A549 (cell line): ENCODE measurements around the gene TIMD4. TPM values are rescaled to one million over a fixed set of nuclear protein-coding genes. Genes with fewer than 3 reads are reported as not detected.

ENCODE experiments used
- ATAC-seq, 2 experiments: fragments of 200-7000 bp in 1 of 2; fragments of >200 bp in 1 of 2; cut with Nextera tagmentation in 1 of 2; cut with Tn5 transposase in 1 of 2; 3 replicates each; pipeline versions ENCODE4 v1.8.0 to v1.9.1; 2018 to 2020; ENCODE audit warnings: mild to moderate bottlenecking in 1 of 2, moderate library complexity in 1 of 2
- CTCF ChIA-PET: fragments of 300-600 bp; sonication (Branson Sonifier 250); formaldehyde crosslinking; extraction: SDS; loops from one replicate; lab custom pipeline; 2021; ENCODE audit warnings: antibody characterized with exemption, inconsistent platforms; lab: Yijun Ruan, JAX
- POLR2A ChIA-PET: fragments of 350-600 bp; formaldehyde crosslinking; extraction: SDS; loops from one replicate; lab custom pipeline; 2021; ENCODE audit warnings: antibody characterized with exemption, inconsistent platforms; lab: Yijun Ruan, JAX
- DNase-seq, 2 experiments: peaks; one replicate each; pipeline versions ENCODE4 v3.0.0 to v3.0.0-alpha.2; 2011 to 2016; ENCODE audit warnings: low read depth in 1 of 2, low spot score in 1 of 2
- FAIRE-seq: peaks from 2 replicates; lab custom pipeline; 2011; peaks lifted over from hg19 to GRCh38; lab: Jason Lieb, UNC
- H3K27ac ChIP-seq, 2 experiments: fragments of >200 bp; sonication (Bioruptor Twin); formaldehyde crosslinking; 3 replicates each; pipeline ENCODE4 v1.5.1; 2016 to 2017
- H3K4me1 ChIP-seq: fragments of >200 bp; sonication (Bioruptor Twin); formaldehyde crosslinking; 3 replicates; pipeline ENCODE4 v1.6.1; 2016
- H3K4me2 ChIP-seq: fragments of >200 bp; sonication (Bioruptor Twin); formaldehyde crosslinking; 3 replicates; pipeline ENCODE4 v1.6.1; 2016
- H3K4me3 ChIP-seq: fragments of >200 bp; sonication (Bioruptor Twin); formaldehyde crosslinking; 3 replicates; pipeline ENCODE4 v1.5.1; 2016
- H3K9me3 ChIP-seq: fragments of >200 bp; sonication (Bioruptor Twin); formaldehyde crosslinking; 3 replicates; pipeline ENCODE4 v1.6.1; 2016
- BCL3 ChIP-seq: fragments of >200 bp; sonication (Bioruptor Twin); formaldehyde crosslinking; IDR thresholded peaks from 3 replicates; pipeline ENCODE4 v1.6.1; 2016
- BHLHE40 ChIP-seq: IDR thresholded peaks from 2 replicates; pipeline ENCODE4 v1.6.1; 2012; ENCODE audit warnings: low read depth, low read length, inconsistent platforms
- CBX8 ChIP-seq: fragments of 200-600 bp; sonication (generic); IDR thresholded peaks from 2 replicates; pipeline ENCODE4 v1.6.1; 2016
- CEBPB ChIP-seq, 2 experiments: fragments of >200 bp in 1 of 2; sonication (Bioruptor Twin) in 1 of 2; formaldehyde crosslinking in 1 of 2; IDR thresholded peaks; 2 replicates each; pipeline ENCODE4 v1.6.1; 2012 to 2016
- ELK1 ChIP-seq: fragments of 150-350 bp; IDR thresholded peaks from 2 replicates; pipeline ENCODE4 v1.6.1; 2014; ENCODE audit warnings: low read depth, mild to moderate bottlenecking, low read length
- EP300 ChIP-seq, 2 experiments: fragments of >200 bp; sonication (Bioruptor Twin); formaldehyde crosslinking; IDR thresholded peaks; 2 replicates in 1 of 2; 3 replicates in 1 of 2; pipeline ENCODE4 v1.6.1; 2016 to 2017
- FOSB ChIP-seq: fragments of 250-450 bp; sonication (Bioruptor Pico); IDR thresholded peaks from 2 replicates; pipeline ENCODE4 v1.5.0; 2020; ENCODE audit warnings: mild to moderate bottlenecking, moderate library complexity
- FOSL2 ChIP-seq, 2 experiments: fragments of 450-650 bp in 1 of 2; fragments of >200 bp in 1 of 2; sonication (Bioruptor Twin) in 1 of 2; formaldehyde crosslinking; IDR thresholded peaks; 2 replicates each; pipeline versions ENCODE4 v1.5.0 to v1.6.1; 2016 to 2020; ENCODE audit warnings: mild to moderate bottlenecking in 1 of 2, moderate library complexity in 1 of 2
- FOXS1 ChIP-seq: fragments of 250-450 bp; sonication (Bioruptor Pico); IDR thresholded peaks from 2 replicates; pipeline ENCODE4 v1.5.0; 2020; ENCODE audit warnings: mild to moderate bottlenecking, moderate library complexity
- HOXA7 ChIP-seq: fragments of 250-450 bp; sonication (Bioruptor Pico); IDR thresholded peaks from 2 replicates; pipeline ENCODE4 v1.5.0; 2020; ENCODE audit warnings: mild to moderate bottlenecking, moderate library complexity
- HOXB13 ChIP-seq: fragments of 250-450 bp; sonication (Bioruptor Pico); IDR thresholded peaks from 2 replicates; pipeline ENCODE4 v1.5.0; 2020; ENCODE audit warnings: low read depth, mild to moderate bottlenecking, moderate library complexity
- JUNB ChIP-seq: fragments of >200 bp; sonication (Bioruptor Twin); formaldehyde crosslinking; IDR thresholded peaks from 2 replicates; pipeline ENCODE4 v1.6.1; 2016
- MAZ ChIP-seq: fragments of 150-350 bp; IDR thresholded peaks from 2 replicates; pipeline ENCODE4 v1.6.1; 2014; ENCODE audit warnings: antibody characterized with exemption, low read depth, low read length, borderline replicate concordance
- PHF8 ChIP-seq: fragments of 200-600 bp; sonication (generic); IDR thresholded peaks from 2 replicates; pipeline ENCODE4 v1.6.1; 2016; ENCODE audit warnings: low read depth, mild to moderate bottlenecking, antibody characterized with exemption, moderate library complexity, borderline replicate concordance
- RAD21 ChIP-seq, 2 experiments: fragments of >200 bp in 1 of 2; sonication (Bioruptor Twin) in 1 of 2; formaldehyde crosslinking in 1 of 2; IDR thresholded peaks in 1 of 2; conservative IDR thresholded peaks in 1 of 2; 2 replicates in 1 of 2; 3 replicates in 1 of 2; pipeline ENCODE4 v1.6.1; 2012 to 2018; ENCODE audit warnings: inconsistent platforms in 1 of 2
- RFX5 ChIP-seq: fragments of 450-650 bp; IDR thresholded peaks from 2 replicates; pipeline ENCODE4 v1.7.1; 2014; ENCODE audit warnings: antibody characterized with exemption, mild to moderate bottlenecking, moderate library complexity
- RNF2 ChIP-seq: fragments of 200-600 bp; sonication (generic); IDR thresholded peaks from 2 replicates; pipeline ENCODE4 v1.6.1; 2016; ENCODE audit warnings: low read depth, mild to moderate bottlenecking, antibody characterized with exemption, moderate library complexity, borderline replicate concordance
- SMC3 ChIP-seq: fragments of >200 bp; sonication (Bioruptor Twin); formaldehyde crosslinking; IDR thresholded peaks from 3 replicates; pipeline ENCODE4 v1.6.1; 2018; ENCODE audit warnings: inconsistent platforms
- USF2 ChIP-seq: fragments of 450-650 bp; IDR thresholded peaks from 2 replicates; pipeline ENCODE4 v1.6.1; 2014; ENCODE audit warnings: antibody characterized with exemption
- WGBS: methylation state at CpG from one replicate; pipeline ENCODE4 v1.1.6; 2017; ENCODE audit errors: missing lambda C conversion rate; 5-methylcytosine and 5-hydroxymethylcytosine counted together
- polyA plus RNA-seq, 4 experiments: library from polyadenylated mRNA; depleted of rRNA in 3 of 4; stranded (reverse); fragments of >200 nt; fragmentation: RNase III in 1 of 4; extraction: RNeasy Plus Mini Kit Qiagen cat#74134 plus additional on column Dnase treatment in 1 of 4; gene quantifications; 2 replicates in 3 of 4; 3 replicates in 1 of 4; pipeline ENCODE4 v1.2.3, GENCODE V29; 2011 to 2017
- TF ChIP-seq, protein P1 (sequence below): fragments of >200 bp; sonication (Bioruptor Twin); formaldehyde crosslinking; IDR thresholded peaks from 2 replicates; pipeline ENCODE4 v1.6.1; 2016
- TF ChIP-seq, protein P2 (sequence below): IDR thresholded peaks from 2 replicates; pipeline ENCODE4 v1.6.1; 2012

TIMD4 gene
- polyA plus RNA-seq, 2 of the 4 experiments (the other 2 are of a cell fraction), result 2.3 to 4.6 TPM

GRCh38 chr5:156912869-156913268, 50.2 kb downstream of the TIMD4 start:
- DNase-seq (no peak), FAIRE-seq (no peak), ATAC-seq (no peak)
- no peaks in the 10 kb centered on the region for H3K4me1 ChIP-seq
- H3K9me3 ChIP-seq, result no peaks in the 10 kb centered on the region
- CTCF ChIA-PET, result no interaction called here
- 79% methylated on average over 5 of the region's 5 CpGs for WGBS
- H3K27ac ChIP-seq, result no peak overlapping the region
- H3K4me3 ChIP-seq, result no peak overlapping the region
- H3K4me2 ChIP-seq, result no peak overlapping the region
- POLR2A ChIA-PET, result no interaction called here
- no peak for TF ChIP-seq BHLHE40
- no peak for TF ChIP-seq FOSB
- TF ChIP-seq MAZ, result no peak
- no peak for TF ChIP-seq ELK1
- TF ChIP-seq, protein P1, sequence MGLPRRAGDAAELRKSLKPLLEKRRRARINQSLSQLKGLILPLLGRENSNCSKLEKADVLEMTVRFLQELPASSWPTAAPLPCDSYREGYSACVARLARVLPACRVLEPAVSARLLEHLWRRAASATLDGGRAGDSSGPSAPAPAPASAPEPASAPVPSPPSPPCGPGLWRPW, result no peak
- TF ChIP-seq CBX8, result no peak
- no peak for TF ChIP-seq FOSL2 (IDR thresholded peaks at IDR 0.05)
- TF ChIP-seq FOSL2 (CRISPR knock-in tag; IDR thresholded peaks at IDR 0.05), result no peak
- TF ChIP-seq HOXA7 (CRISPR knock-in tag), result no peak

- FAIRE-seq (no peak), DNase-seq (no peak), ATAC-seq (no peak)
- Histone ChIP-seq H3K4me3 (no peak overlapping the region), H3K27ac (no peak overlapping the region), H3K4me2 (no peak overlapping the region), H3K4me1 (no peaks in the 10 kb centered on the region), H3K9me3 (no peaks in the 10 kb centered on the region)
- TF ChIP-seq RFX5 (no peak), CEBPB (IDR thresholded peaks at IDR 0.05) (no peak), JUNB (no peak), BCL3 (no peak), EP300 (IDR thresholded peaks at IDR 0.05) (no peak), SMC3 (no peak), HOXB13 (CRISPR knock-in tag) (no peak), PHF8 (no peak), RNF2 (no peak), RAD21 (conservative IDR thresholded peaks at IDR 0.05 in 1 of 2, IDR thresholded peaks at IDR 0.05 in 1 of 2) (no peak)
- WGBS, result 91% methylated on average over 6 of the region's 6 CpGs
- CTCF ChIA-PET, result interaction anchor here (1.3 kb wide), 1 partner anchor 12 kb away, joined by 3 read pairs; no protein-coding TSS in a partner anchor
- POLR2A ChIA-PET, result no interaction called here
These were observed 53.8 kb downstream of the TIMD4 start for GRCh38 chr5:156909180-156909579.

- ATAC-seq (no peak), DNase-seq (no peak), FAIRE-seq (no peak)
- Histone ChIP-seq H3K4me3 (no peak overlapping the region), H3K27ac (no peak overlapping the region), H3K4me2 (no peak overlapping the region), H3K4me1 (no peaks in the 10 kb centered on the region), H3K9me3 (no peaks in the 10 kb centered on the region)
- TF ChIP-seq FOXS1 (CRISPR knock-in tag), result no peak
- TF ChIP-seq BHLHE40, result no peak
- TF ChIP-seq CBX8, result no peak
- TF ChIP-seq HOXB13 (CRISPR knock-in tag), result no peak
- no peak for TF ChIP-seq USF2
- TF ChIP-seq, protein P2, sequence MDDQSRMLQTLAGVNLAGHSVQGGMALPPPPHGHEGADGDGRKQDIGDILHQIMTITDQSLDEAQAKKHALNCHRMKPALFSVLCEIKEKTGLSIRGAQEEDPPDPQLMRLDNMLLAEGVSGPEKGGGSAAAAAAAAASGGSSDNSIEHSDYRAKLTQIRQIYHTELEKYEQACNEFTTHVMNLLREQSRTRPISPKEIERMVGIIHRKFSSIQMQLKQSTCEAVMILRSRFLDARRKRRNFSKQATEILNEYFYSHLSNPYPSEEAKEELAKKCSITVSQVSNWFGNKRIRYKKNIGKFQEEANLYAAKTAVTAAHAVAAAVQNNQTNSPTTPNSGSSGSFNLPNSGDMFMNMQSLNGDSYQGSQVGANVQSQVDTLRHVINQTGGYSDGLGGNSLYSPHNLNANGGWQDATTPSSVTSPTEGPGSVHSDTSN, result no peak
- WGBS, result 86% methylated on average over 6 of the region's 6 CpGs
- ChIA-PET CTCF (interaction anchor here (0.5 kb wide), 1 partner anchor 19 kb away, joined by 4 read pairs; no protein-coding TSS in a partner anchor), POLR2A (no interaction called here)
These were observed 55.4 kb downstream of the TIMD4 start for GRCh38 chr5:156907667-156908066.
